ENCODE results near the gene OLA1.

DNA sequence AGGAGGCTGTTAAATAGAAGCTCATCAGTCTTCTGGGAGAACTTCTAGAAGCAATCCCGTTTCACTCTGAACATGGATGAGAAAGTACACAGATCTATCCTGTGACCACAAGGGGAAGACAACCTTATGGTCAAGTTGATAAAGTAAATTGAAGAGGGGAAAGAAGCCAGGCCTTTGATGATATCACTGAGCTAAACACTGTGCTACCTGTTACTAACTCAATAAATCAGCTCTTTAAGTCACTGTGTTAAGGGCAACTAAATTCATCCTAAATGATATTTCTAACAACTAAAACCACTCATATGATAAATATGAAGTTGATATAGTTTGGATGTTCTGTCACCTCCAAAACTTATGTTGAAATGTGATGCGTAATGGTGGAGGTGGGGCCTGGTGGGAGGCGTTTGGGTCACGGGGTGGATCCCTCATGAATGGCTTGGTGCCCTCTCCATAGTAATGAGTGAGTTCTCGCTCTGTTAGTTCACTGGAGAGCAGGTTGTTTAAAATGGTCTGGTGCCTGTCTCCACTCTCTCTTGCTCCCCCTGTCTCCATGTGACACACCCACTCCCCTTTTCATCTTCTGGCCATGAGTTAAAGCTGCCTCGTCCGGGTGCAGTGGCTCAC is 23.6 kb downstream of the OLA1 start:
- TF ChIP-seq, protein P1, sequence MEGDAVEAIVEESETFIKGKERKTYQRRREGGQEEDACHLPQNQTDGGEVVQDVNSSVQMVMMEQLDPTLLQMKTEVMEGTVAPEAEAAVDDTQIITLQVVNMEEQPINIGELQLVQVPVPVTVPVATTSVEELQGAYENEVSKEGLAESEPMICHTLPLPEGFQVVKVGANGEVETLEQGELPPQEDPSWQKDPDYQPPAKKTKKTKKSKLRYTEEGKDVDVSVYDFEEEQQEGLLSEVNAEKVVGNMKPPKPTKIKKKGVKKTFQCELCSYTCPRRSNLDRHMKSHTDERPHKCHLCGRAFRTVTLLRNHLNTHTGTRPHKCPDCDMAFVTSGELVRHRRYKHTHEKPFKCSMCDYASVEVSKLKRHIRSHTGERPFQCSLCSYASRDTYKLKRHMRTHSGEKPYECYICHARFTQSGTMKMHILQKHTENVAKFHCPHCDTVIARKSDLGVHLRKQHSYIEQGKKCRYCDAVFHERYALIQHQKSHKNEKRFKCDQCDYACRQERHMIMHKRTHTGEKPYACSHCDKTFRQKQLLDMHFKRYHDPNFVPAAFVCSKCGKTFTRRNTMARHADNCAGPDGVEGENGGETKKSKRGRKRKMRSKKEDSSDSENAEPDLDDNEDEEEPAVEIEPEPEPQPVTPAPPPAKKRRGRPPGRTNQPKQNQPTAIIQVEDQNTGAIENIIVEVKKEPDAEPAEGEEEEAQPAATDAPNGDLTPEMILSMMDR (IDR thresholded peaks at IDR 0.05; ENCODE audit: insufficient read depth, low read length), result no peak
- no peak for TF ChIP-seq REST (IDR thresholded peaks at IDR 0.05; ENCODE audit: insufficient replicate concordance, low read depth)
